Measurements from ENCODE around the gene RHOT2. TPM values are rescaled to one million over a fixed set of nuclear protein-coding genes. Genes with fewer than 3 reads are reported as not detected.

Gene RHOT2
- total and polyA plus RNA-seq, 9 of the 15 experiments (the other 6 are each of a cell fraction or from before 2014, with no cell fraction given), result 5.0 to 373 (median 112) TPM

DNA sequence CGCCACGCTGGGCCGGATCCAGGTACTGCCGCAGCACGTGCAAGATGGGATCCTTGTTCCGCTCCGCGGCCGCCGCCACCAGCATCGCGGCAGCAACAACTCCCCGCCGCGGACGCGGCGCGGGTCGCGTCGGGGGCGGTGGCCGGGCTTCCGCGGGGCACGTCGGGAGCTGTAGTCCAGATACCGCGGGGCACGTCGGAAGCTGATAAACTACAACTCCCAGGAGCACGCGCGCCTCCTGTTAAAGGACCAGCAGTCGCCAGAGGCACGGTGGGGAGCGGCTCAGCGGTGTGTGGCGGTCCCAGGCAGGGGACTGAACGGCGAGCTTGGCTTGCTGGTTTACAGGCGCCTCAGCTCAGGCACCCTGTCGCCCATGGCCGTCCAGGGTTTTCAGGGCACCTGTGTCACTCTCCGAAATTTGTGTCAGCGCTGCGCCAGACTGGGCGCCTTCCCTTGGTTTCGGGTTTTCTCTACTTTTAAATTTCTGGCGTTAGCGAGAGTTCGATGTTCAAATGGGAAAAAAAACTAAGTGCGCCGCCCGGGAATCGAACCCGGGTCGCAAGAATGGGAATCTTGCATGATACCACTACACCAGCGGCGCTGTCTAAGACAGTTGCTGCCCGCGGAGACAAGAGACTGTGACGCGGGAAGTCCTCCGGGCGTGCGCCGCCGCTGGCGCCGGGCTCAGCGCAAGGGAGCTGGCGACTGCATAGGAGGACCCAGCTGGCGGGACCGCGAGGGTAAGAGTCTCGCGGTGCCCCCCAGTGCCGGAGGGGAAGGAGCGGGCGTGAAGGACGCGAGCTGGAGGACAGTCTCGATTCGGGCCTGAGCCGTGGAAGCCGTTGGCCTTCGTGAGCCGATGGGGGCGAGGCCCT lies 31.5 kb upstream of the RHOT2 start, which contains the start of gene METTL26 (continued):
- TF ChIP-seq, protein P1, sequence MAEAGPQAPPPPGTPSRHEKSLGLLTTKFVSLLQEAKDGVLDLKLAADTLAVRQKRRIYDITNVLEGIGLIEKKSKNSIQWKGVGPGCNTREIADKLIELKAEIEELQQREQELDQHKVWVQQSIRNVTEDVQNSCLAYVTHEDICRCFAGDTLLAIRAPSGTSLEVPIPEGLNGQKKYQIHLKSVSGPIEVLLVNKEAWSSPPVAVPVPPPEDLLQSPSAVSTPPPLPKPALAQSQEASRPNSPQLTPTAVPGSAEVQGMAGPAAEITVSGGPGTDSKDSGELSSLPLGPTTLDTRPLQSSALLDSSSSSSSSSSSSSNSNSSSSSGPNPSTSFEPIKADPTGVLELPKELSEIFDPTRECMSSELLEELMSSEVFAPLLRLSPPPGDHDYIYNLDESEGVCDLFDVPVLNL (CRISPR knock-in tag; IDR thresholded peaks at IDR 0.05; ENCODE audit: low read depth), result 0 out of 2 replicates have a peak, but pooled peaks have one; percentile 34
- TF ChIP-seq, protein P2, sequence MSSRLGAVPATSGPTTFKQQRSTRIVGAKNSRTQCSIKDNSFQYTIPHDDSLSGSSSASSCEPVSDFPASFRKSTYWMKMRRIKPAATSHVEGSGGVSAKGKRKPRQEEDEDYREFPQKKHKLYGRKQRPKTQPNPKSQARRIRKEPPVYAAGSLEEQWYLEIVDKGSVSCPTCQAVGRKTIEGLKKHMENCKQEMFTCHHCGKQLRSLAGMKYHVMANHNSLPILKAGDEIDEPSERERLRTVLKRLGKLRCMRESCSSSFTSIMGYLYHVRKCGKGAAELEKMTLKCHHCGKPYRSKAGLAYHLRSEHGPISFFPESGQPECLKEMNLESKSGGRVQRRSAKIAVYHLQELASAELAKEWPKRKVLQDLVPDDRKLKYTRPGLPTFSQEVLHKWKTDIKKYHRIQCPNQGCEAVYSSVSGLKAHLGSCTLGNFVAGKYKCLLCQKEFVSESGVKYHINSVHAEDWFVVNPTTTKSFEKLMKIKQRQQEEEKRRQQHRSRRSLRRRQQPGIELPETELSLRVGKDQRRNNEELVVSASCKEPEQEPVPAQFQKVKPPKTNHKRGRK (tag; IDR thresholded peaks at IDR 0.05), result no peak
- TF ChIP-seq COPS2 (conservative IDR thresholded peaks at IDR 0.05) (no peak), CBX1 (IDR thresholded peaks at IDR 0.05; ENCODE audit: low read depth) (peak; percentile 54), ZNF75A (CRISPR knock-in tag; IDR thresholded peaks at IDR 0.05) (no peak), PHB (CRISPR knock-in tag; IDR thresholded peaks at IDR 0.05) (0 out of 2 replicates have a peak, but pooled peaks have one; percentile 13), ATF1 (CRISPR knock-in tag; IDR thresholded peaks at IDR 0.05) (no peak), ATF1 (tag; IDR thresholded peaks at IDR 0.05) (peak; percentile 86), ZNF699 (CRISPR knock-in tag; IDR thresholded peaks at IDR 0.05; ENCODE audit: insufficient replicate concordance) (no peak), KLF13 (tag; IDR thresholded peaks at IDR 0.05; ENCODE audit: borderline replicate concordance, low read depth) (peak; percentile 86), KAT7 (CRISPR knock-in tag; IDR thresholded peaks at IDR 0.05; ENCODE audit: borderline replicate concordance) (peak; percentile 67), FOXJ2 (tag; IDR thresholded peaks at IDR 0.05) (peak; percentile 67; the same call in 1 of the 2 replicates), ZNF589 (CRISPR knock-in tag; IDR thresholded peaks at IDR 0.05; ENCODE audit: low read depth) (peak; percentile 83), ZNF707 (CRISPR knock-in tag; conservative IDR thresholded peaks at IDR 0.05) (no peak), HNRNPL (IDR thresholded peaks at IDR 0.05; ENCODE audit: low read depth, low read length) (peak; percentile 69; the same call in 1 of the 2 replicates), IRF2 (CRISPR knock-in tag; IDR thresholded peaks at IDR 0.05) (no peak), ZNF24 (IDR thresholded peaks at IDR 0.05) (no peak; the same call in 1 of the 2 replicates), CBX3 (IDR thresholded peaks at IDR 0.05; ENCODE audit: borderline replicate concordance in 1 of 2, low read length in 2 of 2) (peak in 1 of 2 experiments; percentile 49; a peak in 1 of 3 replicates)
- TF ChIP-seq, protein P3, sequence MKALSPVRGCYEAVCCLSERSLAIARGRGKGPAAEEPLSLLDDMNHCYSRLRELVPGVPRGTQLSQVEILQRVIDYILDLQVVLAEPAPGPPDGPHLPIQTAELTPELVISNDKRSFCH (CRISPR knock-in tag; IDR thresholded peaks at IDR 0.05), result no peak
- TF ChIP-seq, protein P3 (tag; IDR thresholded peaks at IDR 0.05), result peak; percentile 67
- TF ChIP-seq, protein P4, sequence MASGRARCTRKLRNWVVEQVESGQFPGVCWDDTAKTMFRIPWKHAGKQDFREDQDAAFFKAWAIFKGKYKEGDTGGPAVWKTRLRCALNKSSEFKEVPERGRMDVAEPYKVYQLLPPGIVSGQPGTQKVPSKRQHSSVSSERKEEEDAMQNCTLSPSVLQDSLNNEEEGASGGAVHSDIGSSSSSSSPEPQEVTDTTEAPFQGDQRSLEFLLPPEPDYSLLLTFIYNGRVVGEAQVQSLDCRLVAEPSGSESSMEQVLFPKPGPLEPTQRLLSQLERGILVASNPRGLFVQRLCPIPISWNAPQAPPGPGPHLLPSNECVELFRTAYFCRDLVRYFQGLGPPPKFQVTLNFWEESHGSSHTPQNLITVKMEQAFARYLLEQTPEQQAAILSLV (tag; IDR thresholded peaks at IDR 0.05), result no peak
- TF ChIP-seq, protein P5, sequence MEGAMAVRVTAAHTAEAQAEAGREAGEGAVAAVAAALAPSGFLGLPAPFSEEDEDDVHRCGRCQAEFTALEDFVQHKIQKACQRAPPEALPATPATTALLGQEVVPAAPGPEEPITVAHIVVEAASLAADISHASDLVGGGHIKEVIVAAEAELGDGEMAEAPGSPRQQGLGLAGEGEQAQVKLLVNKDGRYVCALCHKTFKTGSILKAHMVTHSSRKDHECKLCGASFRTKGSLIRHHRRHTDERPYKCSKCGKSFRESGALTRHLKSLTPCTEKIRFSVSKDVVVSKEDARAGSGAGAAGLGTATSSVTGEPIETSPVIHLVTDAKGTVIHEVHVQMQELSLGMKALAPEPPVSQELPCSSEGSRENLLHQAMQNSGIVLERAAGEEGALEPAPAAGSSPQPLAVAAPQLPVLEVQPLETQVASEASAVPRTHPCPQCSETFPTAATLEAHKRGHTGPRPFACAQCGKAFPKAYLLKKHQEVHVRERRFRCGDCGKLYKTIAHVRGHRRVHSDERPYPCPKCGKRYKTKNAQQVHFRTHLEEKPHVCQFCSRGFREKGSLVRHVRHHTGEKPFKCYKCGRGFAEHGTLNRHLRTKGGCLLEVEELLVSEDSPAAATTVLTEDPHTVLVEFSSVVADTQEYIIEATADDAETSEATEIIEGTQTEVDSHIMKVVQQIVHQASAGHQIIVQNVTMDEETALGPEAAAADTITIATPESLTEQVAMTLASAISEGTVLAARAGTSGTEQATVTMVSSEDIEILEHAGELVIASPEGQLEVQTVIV (CRISPR knock-in tag; IDR thresholded peaks at IDR 0.05; ENCODE audit: borderline replicate concordance), result no peak

Data from K562 (cell line).